T-cell (primary cell): Measurements from ENCODE around the gene SLC48A1. TPM values are rescaled to one million over a fixed set of nuclear protein-coding genes. Genes with fewer than 3 reads are reported as not detected.

Source experiments
- ATAC-seq, 4 experiments: fragments of 200-7000 bp in 3 of 4; fragments of 150-1000 bp in 1 of 4; cut with Tn5 transposase; replicated peaks in 1 of 4; 1 replicate in 3 of 4; 2 replicates in 1 of 4; pipeline ENCODE4 v1.10.0; 2021; ENCODE audit warnings: moderate library complexity in 3 of 4, mild to moderate bottlenecking in 2 of 4, moderate number of reproducible peaks in 1 of 4
- CTCF ChIA-PET, 2 donors: fragments of 300-600 bp; sonication (Branson Sonifier 250); formaldehyde crosslinking; loops; one replicate each; lab custom pipeline; 2022; ENCODE audit warnings: antibody characterized with exemption in 2 of 2; lab: Charles Lee
- POLR2A ChIA-PET, 2 donors: fragments of 300-600 bp; sonication (Branson Sonifier 250); formaldehyde crosslinking; loops; one replicate each; lab custom pipeline; 2022; ENCODE audit warnings: antibody characterized with exemption in 2 of 2; lab: Charles Lee
- DNase-seq, 35 experiments: peaks; one replicate each; pipeline versions ENCODE4 v3.0.0 to v3.0.0-alpha.2; 2013 to 2023
- H3K27ac ChIP-seq: one replicate; pipeline ENCODE4 v1.5.1; 2013; ENCODE audit warnings: low read length
- H3K27me3 ChIP-seq, 2 experiments: replicated peaks in 1 of 2; 1 replicate in 1 of 2; 2 replicates in 1 of 2; pipeline versions ENCODE4 v1.6.1 to v1.7.0; 2013; ENCODE audit warnings: low read length in 1 of 2, mixed read lengths in 1 of 2; ENCODE audit not compliant: control insufficient read depth in 2 of 2, insufficient read depth in 2 of 2; ENCODE audit errors: extremely low read depth in 1 of 2
- H3K36me3 ChIP-seq, 2 donors: 1 replicate in 1 of 2; 2 replicates in 1 of 2; pipeline versions ENCODE4 v1.6.1 to v1.7.0; 2013; ENCODE audit warnings: low read length in 1 of 2; ENCODE audit not compliant: control insufficient read depth in 2 of 2, insufficient read depth in 1 of 2; ENCODE audit errors: extremely low read depth in 1 of 2
- H3K4me1 ChIP-seq, 2 experiments: 1 replicate in 1 of 2; 2 replicates in 1 of 2; pipeline versions ENCODE4 v1.6.1 to v1.7.0; 2013; ENCODE audit warnings: low read length in 2 of 2, mixed read lengths in 1 of 2; ENCODE audit not compliant: insufficient read depth in 2 of 2, control insufficient read depth in 1 of 2; ENCODE audit errors: extremely low read depth in 1 of 2
- H3K4me3 ChIP-seq, 2 donors: 1 replicate in 1 of 2; 2 replicates in 1 of 2; pipeline versions ENCODE4 v1.5.1 to v1.7.0; 2013; ENCODE audit warnings: mild to moderate bottlenecking in 2 of 2, low read length in 1 of 2, moderate library complexity in 1 of 2; ENCODE audit not compliant: control insufficient read depth in 1 of 2; ENCODE audit errors: extremely low read depth in 1 of 2
- H3K9me3 ChIP-seq: 2 replicates; pipeline ENCODE4 v1.7.0; 2013
- H3K27ac Mint-ChIP-seq, 2 donors: one replicate each; pipeline ENCODE4 v1.8.0; 2020 to 2021; ENCODE audit warnings: mild to moderate bottlenecking in 2 of 2, mixed read lengths in 2 of 2
- H3K27me3 Mint-ChIP-seq, 2 donors: one replicate each; pipeline ENCODE4 v1.8.0; 2021 to 2022; ENCODE audit warnings: mixed read lengths in 2 of 2
- H3K36me3 Mint-ChIP-seq: one replicate; pipeline ENCODE4 v1.8.0; 2021; ENCODE audit warnings: mixed read lengths
- H3K4me1 Mint-ChIP-seq, 3 donors: one replicate each; pipeline ENCODE4 v1.8.0; 2020 to 2022; ENCODE audit warnings: mixed read lengths in 3 of 3, mild to moderate bottlenecking in 1 of 3
- H3K4me3 Mint-ChIP-seq, 3 donors: one replicate each; pipeline ENCODE4 v1.8.0; 2020 to 2022; ENCODE audit warnings: mild to moderate bottlenecking in 3 of 3, mixed read lengths in 3 of 3, moderate library complexity in 3 of 3
- H3K9me3 Mint-ChIP-seq, 3 donors: one replicate each; pipeline ENCODE4 v1.8.0; 2020 to 2022; ENCODE audit warnings: mixed read lengths in 3 of 3
- WGBS: methylation state at CpG from one replicate; pipeline ENCODE4 v1.1.5; 2013; ENCODE audit warnings: missing lambda C conversion rate; ENCODE audit not compliant: insufficient coverage; 5-methylcytosine and 5-hydroxymethylcytosine counted together
- total RNA-seq, 35 experiments: library from RNA in 6 of 35; stranded (reverse) in 6 of 35; fragments of 120-200 nt in 1 of 35; gene quantifications; one replicate each; pipeline versions ENCODE4 v1.2.1 to v1.2.4 and lab custom pipeline; 2013 to 2026

The SLC48A1 gene
- total RNA-seq, 5 donors from 2014 or later (not counting 1 experiment from before 2014, with no cell fraction given), result 5.8 to 13.7 (median 10.2) TPM

DNA sequence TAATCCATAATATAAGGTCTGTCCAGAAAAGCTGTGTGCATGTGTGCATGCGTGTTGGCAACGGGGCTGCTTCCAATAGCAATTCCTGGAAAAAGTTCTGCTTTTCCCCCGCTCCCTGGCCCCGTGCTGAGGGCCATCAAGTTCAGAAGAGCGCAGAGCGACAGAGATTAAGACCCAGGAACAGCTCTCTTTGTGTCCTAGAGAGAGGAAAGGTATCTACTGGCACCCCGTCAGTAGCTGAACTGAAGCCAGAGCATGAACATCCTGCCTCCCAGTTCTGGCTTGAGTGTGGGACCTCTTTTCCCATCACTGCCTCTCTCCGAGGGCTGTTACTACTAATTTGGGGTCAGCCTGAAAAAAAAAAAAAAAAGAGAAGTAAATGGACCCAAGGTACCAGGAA, 31.1 kb downstream of the SLC48A1 start:
- Mint-ChIP-seq H3K4me3 (peak overlapping the region in 2 of 3 donors; percentile 39 to 97), H3K27ac (peak overlapping the region; percentile 70 to 98), H3K4me1 (peaks cover 92 to 97% (median 97%) of the 10 kb centered on the region in 3 donors), H3K9me3 (no peaks in the 10 kb centered on the region), H3K36me3 (peaks cover 7% of the 10 kb centered on the region), H3K27me3 (no peaks in the 10 kb centered on the region)
- no peaks in the 10 kb centered on the region for H3K9me3 ChIP-seq
- WGBS, result 100% methylated on average over 5 of the region's 8 CpGs
- no peak for DNase-seq
- CTCF ChIA-PET, result interaction anchor here (0.6 to 1.8 kb wide), 6 partner anchors 9 to 89 kb away, joined by 3 to 7 read pairs (median 4); no protein-coding TSS in a partner anchor
- peaks cover 0 to 39% of the 10 kb centered on the region in 2 donors for H3K36me3 ChIP-seq
- ATAC-seq, result no peak
- H3K27me3 ChIP-seq, result no peaks in the 10 kb centered on the region
- H3K27ac ChIP-seq, result no peak overlapping the region
- peaks cover 69 to 99% of the 10 kb centered on the region in 2 experiments for H3K4me1 ChIP-seq
- no peak overlapping the region for H3K4me3 ChIP-seq
- POLR2A ChIA-PET, result interaction anchor here in 1 of 2 donors (0.7 kb wide), 1 partner anchor 173 kb away, joined by 6 read pairs; no protein-coding TSS in a partner anchor

DNA sequence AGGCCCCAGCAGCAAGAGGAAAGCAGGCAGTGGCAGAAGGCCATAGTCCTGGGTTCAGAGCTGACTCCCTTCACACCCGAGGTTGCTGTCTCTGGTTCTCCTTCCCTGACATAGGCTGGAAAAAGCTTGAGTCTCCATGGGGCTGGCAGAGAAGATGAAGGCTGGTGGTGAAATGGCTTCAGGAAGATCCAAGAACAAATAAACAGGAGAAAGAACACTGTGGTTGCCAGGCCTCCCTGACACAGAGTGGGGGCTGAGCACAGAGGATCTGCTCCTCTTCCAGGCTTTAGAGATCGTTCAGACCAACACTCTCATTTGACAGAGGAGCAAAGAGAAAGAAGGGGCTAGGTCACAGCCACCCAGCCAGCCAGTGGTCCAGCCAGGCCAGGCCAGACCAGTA, 32.4 kb downstream of the SLC48A1 start:
- ATAC-seq (no peak), DNase-seq (no peak)
- Histone ChIP-seq H3K27ac (peak overlapping the region; percentile 55), H3K36me3 (peaks cover 0 to 33% of the 10 kb centered on the region in 2 donors), H3K4me3 (no peak overlapping the region), H3K27me3 (no peaks in the 10 kb centered on the region), H3K9me3 (no peaks in the 10 kb centered on the region), H3K4me1 (peaks cover 75 to 99% of the 10 kb centered on the region in 2 experiments)
- H3K27ac Mint-ChIP-seq, result peak overlapping the region; percentile 82 to 98
- H3K4me3 Mint-ChIP-seq, result peak overlapping the region in 1 of 3 donors; percentile 97
- ChIA-PET POLR2A (interaction anchor here in 1 of 2 donors (0.8 kb wide), 1 partner anchor 92 kb away, joined by 5 read pairs; no protein-coding TSS in a partner anchor), CTCF (no interaction called here)
- WGBS, result 60% methylated on average over 1 of the region's 2 CpGs
- no peaks in the 10 kb centered on the region for H3K27me3 Mint-ChIP-seq
- H3K36me3 Mint-ChIP-seq, result peaks cover 7% of the 10 kb centered on the region
- H3K9me3 Mint-ChIP-seq, result no peaks in the 10 kb centered on the region
- H3K4me1 Mint-ChIP-seq, result peaks cover 97 to 98% (median 98%) of the 10 kb centered on the region in 3 donors

DNA sequence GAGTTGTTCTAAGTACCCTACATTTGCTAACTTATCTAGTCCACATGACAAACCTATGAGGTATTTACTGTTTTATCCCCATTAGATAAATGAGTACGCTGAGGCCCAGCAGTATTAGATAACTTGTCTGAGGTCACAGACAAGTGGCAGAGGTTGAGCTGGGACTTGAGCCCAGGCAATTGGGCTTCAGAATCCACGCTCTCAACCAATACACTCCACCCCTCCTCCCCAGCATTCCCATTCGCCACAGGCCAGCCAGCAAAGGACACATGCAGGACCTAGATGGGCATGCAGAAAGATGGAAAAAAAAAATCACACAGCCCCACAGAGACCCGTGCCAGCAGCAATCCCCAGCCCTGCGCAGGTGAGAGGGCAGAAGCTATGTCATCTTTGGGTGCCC, 34.3 kb downstream of the SLC48A1 start:
- ATAC-seq, result no peak
- H3K9me3 Mint-ChIP-seq, result no peaks in the 10 kb centered on the region
- 92% methylated on average over 2 of the region's 5 CpGs for WGBS
- peak overlapping the region; percentile 97 to 98 for H3K27ac Mint-ChIP-seq
- ChIA-PET POLR2A (interaction anchor here (0.5 to 1.5 kb wide), 3 partner anchors 12 to 49 kb away, joined by 3 to 10 read pairs (median 4); partner anchors contain the start of gene HDAC7 (in 1 of the 2)), CTCF (interaction anchor here (0.5 to 2.2 kb wide), 16 partner anchors 9 to 944 kb away, joined by 3 to 21 read pairs (median 4); partner anchors contain the start of gene RPAP3 (in 1 of the 2))
- H3K4me1 ChIP-seq, result peaks cover 84 to 100% of the 10 kb centered on the region in 2 experiments
- no peaks in the 10 kb centered on the region for H3K9me3 ChIP-seq
- no peak for DNase-seq
- peaks cover 96 to 100% (median 98%) of the 10 kb centered on the region in 3 donors for H3K4me1 Mint-ChIP-seq
- H3K27ac ChIP-seq, result peak overlapping the region; percentile 95
- H3K27me3 ChIP-seq, result no peaks in the 10 kb centered on the region
- no peaks in the 10 kb centered on the region for H3K27me3 Mint-ChIP-seq
- peak overlapping the region; percentile 54 to 97 (median 64) for H3K4me3 Mint-ChIP-seq
- H3K36me3 ChIP-seq, result peaks cover 0 to 28% of the 10 kb centered on the region in 2 donors
- H3K36me3 Mint-ChIP-seq, result peaks cover 4% of the 10 kb centered on the region
- peak overlapping the region in 1 of 2 donors; percentile 25 for H3K4me3 ChIP-seq

DNA sequence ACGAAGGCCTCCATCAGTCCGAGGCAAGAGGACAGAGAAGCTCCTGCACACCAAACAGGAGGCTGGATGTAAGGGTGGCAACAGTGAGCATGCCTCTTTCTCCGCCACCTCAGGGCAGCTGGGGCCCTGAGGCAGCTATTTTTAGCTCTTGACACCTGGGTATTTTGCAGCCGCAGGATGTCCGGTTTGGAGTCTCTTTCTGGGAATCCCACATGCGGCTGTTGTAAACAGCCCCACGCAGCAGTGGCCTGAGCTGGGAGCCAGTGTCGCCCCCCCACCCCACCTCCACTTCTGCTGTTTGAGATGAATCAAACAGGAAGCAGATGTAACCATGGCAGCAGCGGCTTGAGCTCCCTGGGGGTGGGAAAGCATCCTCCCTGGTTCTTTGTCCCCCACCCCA, 35.0 kb downstream of the SLC48A1 start:
- ChIA-PET POLR2A (interaction anchor here (0.6 to 1.5 kb wide), 3 partner anchors 11 to 50 kb away, joined by 3 to 10 read pairs (median 4); partner anchors contain the start of gene HDAC7 (in 1 of the 2)), CTCF (interaction anchor here (0.5 to 2.2 kb wide), 23 partner anchors 10 to 944 kb away, joined by 3 to 21 read pairs (median 4); partner anchors contain the start of gene RPAP3 (in 1 of the 2))
- Mint-ChIP-seq H3K27ac (peak overlapping the region; percentile 97 to 98), H3K27me3 (no peaks in the 10 kb centered on the region), H3K4me1 (peaks cover 94 to 97% (median 96%) of the 10 kb centered on the region in 3 donors), H3K4me3 (peak overlapping the region; percentile 64 to 97 (median 72)), H3K9me3 (no peaks in the 10 kb centered on the region), H3K36me3 (peaks cover 4% of the 10 kb centered on the region)
- Histone ChIP-seq H3K27me3 (no peaks in the 10 kb centered on the region), H3K36me3 (peaks cover 0 to 26% of the 10 kb centered on the region in 2 donors), H3K4me1 (peaks cover 82 to 99% of the 10 kb centered on the region in 2 experiments), H3K4me3 (peak overlapping the region; percentile 25 to 52), H3K9me3 (no peaks in the 10 kb centered on the region), H3K27ac (peak overlapping the region; percentile 95)
- ATAC-seq (peak; percentile 26 to 43 (median 38)), DNase-seq (peak; percentile 49 to 83 (median 73))
- WGBS, result 0% methylated on average over 5 of the region's 9 CpGs

DNA sequence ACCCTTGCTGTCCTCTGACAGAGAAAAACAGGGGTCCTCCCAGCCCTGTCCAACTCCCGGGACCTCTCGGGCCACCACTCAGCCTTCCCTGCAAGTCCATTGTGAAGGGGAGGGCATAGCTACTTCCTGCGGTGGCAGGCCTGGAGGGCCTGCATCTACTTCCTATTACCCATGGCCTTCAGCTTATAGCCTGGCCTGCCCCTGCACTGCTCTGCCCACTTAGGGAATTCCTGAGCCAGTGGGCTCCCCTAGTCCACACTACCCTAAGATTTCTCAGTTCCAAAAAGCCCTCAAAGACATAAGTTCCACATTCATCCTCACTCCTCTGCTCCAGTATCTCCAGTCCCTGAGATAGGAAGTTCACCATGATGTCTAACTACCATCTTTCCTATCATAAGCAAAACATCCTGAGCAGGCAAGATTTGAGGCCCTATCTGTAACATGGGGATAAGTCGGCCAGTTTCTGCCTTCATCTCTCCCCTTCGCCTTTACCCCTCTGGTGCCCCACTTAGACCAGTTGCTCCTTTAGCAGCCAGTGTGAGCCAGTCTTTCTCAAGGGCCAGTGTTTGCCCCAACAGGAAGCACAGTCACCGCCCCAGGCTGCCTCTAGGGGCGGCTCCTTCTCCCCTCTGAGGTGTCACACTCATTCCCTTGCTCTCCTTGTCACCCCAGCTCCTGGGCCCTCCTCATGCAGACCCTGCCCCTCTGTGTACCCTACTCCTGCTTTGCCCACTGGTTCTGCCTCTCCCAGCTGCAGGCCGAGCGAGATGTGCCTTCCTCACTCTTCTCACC, 35.7 kb downstream of the SLC48A1 start:
- Mint-ChIP-seq H3K4me1 (peaks cover 94 to 97% (median 96%) of the 10 kb centered on the region in 3 donors), H3K27me3 (no peaks in the 10 kb centered on the region), H3K36me3 (peaks cover 4% of the 10 kb centered on the region), H3K4me3 (peak overlapping the region; percentile 64 to 97 (median 72)), H3K9me3 (no peaks in the 10 kb centered on the region), H3K27ac (peak overlapping the region; percentile 97 to 98)
- Histone ChIP-seq H3K9me3 (no peaks in the 10 kb centered on the region), H3K36me3 (peaks cover 0 to 20% of the 10 kb centered on the region in 2 donors), H3K27me3 (no peaks in the 10 kb centered on the region), H3K27ac (peak overlapping the region; percentile 95), H3K4me3 (peak overlapping the region; percentile 25 to 52), H3K4me1 (peaks cover 78 to 99% of the 10 kb centered on the region in 2 experiments)
- 27% methylated on average over 4 of the region's 9 CpGs for WGBS
- ATAC-seq (no peak), DNase-seq (peak in 10 of 35 experiments; percentile 14 to 61 (median 38))
- POLR2A ChIA-PET, result interaction anchor here in 1 of 2 donors (0.7 to 1.5 kb wide), 2 partner anchors 10 to 24 kb away, joined by 3 to 10 read pairs; partner anchors contain the start of gene HDAC7
- CTCF ChIA-PET, result interaction anchor here (0.7 to 2.2 kb wide), 21 partner anchors 9 to 103 kb away, joined by 3 to 21 read pairs (median 4); partner anchors contain the start of gene RPAP3 (in 1 of the 2)
